Stimulated activated CD4-positive, alpha-beta T cell treated with anti-CD3 and anti-CD28 coated beads, Interleukin-4, amount 100 ng/mL, for 1 hour (primary cell): ENCODE measurements around the gene DNAJB13.
A peak's percentile ranks its signal among the peaks of the same experiment; 100 is the strongest.
"Not testable (repeated sequence)": the region's sequence is repeated elsewhere in the genome, so short reads cannot be mapped to it uniquely, and the experiment has no call there.

ENCODE experiments used
- DNase-seq: peaks from one replicate; pipeline ENCODE4 v3.0.0-alpha.2; 2020

DNAJB13 gene

DNA sequence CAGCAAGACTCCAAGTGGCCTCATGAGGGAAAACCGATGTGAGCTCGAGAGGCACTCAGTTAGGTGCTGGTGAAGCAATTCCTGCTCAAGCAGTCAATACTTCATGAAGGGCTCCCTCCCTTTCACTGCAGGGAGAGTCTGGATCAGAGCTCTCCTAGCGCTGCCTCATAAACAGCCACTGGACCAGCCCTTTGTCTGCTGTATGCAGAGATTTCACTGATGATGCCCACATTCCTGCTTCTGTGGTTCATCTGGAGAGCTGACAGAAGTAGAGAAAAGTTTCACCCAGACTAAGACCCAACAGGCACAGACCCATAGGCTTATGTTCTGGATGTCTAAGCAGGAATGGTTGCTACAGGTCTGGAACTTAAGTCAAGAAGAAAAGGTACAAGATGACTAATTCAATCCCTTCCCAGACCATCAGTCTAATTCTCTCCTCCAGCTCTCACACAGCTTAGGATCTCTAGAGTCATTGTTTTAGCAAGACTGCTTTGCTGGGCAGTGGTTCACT is 27.8 kb downstream of the DNAJB13 start:
- no peak for DNase-seq

DNA sequence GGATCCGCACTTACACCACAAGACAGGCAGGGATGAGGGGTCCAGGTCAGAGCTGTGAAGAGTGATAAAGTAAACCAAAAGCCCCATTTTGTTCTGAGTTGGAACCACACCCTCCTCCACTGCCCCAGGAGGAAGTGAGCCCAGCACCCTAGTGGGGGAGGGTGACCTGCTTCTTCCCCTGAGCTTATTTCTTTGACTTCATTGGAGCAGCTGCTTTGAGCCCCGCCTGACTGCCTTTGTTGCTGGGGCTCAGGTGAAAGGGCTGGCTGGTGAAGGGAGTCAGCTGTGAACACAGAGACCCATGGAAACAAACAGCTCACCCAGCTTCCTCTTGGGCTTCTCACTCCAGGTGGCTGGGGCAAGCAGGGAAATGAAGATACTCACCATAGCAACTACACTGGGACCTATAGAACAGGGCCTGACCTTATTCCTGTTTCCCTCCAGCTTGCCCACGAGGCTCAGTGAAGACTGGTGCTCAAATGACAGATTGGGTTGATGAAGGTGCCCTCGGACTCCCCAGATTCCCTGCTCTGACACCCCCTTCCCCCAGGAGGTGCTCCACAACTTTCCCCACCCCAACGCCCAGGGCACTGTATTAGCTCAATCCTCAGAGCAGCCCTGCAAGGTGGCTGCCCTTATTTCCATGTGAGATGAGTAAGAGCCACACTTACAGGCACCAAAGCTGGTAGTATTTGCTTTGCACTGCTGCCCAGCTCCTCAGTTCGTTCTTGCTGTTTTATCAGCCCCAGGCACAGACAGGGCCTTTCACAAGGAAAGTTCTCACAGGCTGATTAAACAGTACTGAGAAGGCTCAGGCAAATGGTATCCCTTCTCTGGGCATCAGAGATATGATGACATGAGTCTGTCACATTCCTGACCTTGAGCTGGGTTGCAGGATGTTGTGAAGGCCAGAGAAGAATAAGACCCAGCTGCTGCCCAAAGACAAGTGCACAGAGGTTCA is 29.5 kb downstream of the DNAJB13 start:
- peak; percentile 53 for DNase-seq

GRCh38 chr11:73981051-73981805 is 30.4 kb downstream of the DNAJB13 start:
- no peak for DNase-seq

DNA sequence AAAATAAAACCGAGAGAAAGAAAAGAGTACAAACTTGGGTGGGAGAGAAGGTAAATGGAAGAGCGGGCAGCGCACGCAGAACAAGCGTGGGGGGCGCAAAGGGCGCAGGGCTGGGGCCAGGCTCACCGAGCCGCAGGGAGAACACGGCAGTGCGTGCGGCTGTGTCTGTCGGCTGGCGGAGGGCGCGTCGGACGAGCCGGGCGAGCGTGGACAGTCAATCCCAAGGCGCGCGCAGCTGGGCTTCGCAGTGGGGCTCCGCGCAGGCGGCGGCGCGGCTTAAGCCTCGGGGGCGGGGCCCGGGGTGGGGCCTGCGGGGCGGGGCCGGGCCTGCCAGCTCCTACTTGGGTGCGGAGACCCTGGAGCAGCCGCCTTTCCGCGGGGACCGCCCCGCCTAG is 31.8 kb downstream of the DNAJB13 start, which contains the start of gene UCP2:
UCP2 (minus strand) TSS at position 249 of the 395 bp plus-strand sequence. CDS start 4,465 bp downstream, outside the sequence.
- peak; percentile 82 for DNase-seq

- DNase-seq = peak; percentile 90
Observed at GRCh38 chr11:73982990-73983740, 32.3 kb downstream of the DNAJB13 start.

DNA sequence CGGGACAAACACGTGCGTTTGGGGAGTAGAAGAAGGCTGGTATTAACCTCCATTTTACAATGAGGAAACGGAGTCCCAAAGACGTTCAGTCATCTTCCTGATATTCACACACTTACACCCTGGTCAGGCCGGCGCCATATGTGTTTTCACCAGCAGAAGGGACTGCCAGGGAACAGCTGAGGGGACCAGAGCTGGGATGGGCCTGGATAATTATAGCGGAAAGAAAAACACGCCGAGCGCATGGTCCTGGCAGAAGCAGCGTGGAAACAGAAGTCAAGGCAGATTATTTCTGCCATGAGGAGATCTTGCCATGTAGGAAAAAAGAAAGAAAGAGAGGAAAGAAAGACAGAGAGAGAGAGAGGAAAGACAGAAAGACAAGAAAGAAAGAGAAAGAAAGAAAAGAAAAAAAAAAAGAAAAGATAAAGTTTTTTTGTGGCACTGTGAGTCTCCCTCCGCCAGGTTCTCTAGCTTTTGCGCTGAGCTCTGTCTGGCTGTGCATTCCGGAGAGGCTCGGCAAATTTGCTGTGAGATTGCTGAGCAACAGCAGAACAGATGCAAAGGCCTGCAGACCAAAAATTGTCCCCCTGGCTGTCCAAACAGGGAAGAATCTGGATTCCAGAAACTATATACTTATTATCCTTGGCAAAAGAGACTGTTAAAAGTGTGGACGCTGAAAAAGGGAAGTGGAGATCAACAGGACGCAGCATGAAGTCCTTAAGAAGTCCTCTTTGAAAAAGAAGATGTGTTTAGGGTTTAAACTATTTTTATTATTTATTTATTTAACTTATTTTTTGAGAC is 33.1 kb downstream of the DNAJB13 start:
- no peak for DNase-seq

DNA sequence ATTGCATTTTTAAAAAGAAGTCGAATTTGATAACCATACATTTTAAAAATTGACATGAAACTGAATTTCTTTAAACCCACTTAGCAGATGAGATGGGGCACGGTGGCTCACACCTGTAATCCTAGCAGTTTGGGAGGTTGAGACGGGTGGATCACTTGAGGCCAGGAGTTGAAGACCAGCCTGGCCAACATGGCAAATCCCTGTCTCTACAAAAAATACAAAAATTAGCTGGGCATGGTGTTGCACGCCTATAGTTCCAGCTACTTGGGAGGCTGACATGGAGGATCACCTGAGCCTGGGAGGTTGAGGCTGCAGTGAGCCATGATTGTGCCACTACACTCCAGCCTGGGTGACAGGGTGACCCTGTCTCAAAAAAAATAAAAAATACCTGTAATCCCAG is 34.8 kb downstream of the DNAJB13 start:
- DNase-seq = not testable (repeated sequence)

GRCh38 chr11:73988227-73988626 is 37.4 kb downstream of the DNAJB13 start:
- no peak for DNase-seq

DNA sequence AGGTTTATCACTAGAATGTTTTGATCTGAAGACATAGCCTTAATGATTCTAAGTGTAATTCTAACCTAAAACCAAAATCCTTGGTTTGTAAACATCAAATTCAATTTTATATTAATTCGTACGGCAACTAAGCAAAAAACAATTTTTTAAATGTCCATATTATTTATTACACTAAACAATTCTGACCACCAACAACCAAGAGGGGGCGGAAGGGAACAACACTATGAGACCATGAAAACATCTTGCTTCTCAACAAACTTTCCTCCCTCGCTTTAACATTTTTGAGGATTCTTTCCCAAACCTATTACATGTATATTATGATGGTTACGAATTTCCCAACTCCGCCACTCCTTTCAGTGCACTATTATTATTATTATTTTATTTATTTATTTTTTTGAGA is 38.3 kb downstream of the DNAJB13 start:
- no peak for DNase-seq

DNA sequence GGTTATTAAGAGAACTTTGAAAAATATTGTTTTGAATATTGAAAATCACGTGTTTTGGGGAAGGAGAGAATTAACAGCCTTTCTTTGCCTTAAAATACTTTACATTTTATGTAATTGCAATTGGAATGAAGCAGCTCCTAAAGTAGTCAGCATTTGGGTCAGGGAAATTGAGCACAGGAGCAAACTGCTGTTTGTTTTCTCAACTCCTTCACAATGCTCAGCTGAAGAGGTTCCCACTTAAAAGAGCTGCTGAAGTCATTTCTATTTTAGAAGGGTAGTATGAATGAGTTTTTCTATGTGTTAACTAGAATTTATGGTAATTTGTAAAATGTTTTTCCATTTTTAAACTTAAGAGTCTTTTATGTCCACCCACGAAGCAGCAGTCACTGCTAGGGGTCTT is 39.9 kb downstream of the DNAJB13 start:
- no peak for DNase-seq

- DNase-seq = no peak
Observed at GRCh38 chr11:73991471-73992006, 40.7 kb downstream of the DNAJB13 start.

GRCh38 chr11:73995247-73995646 is 44.4 kb downstream of the DNAJB13 start:
- DNase-seq = no peak

DNA sequence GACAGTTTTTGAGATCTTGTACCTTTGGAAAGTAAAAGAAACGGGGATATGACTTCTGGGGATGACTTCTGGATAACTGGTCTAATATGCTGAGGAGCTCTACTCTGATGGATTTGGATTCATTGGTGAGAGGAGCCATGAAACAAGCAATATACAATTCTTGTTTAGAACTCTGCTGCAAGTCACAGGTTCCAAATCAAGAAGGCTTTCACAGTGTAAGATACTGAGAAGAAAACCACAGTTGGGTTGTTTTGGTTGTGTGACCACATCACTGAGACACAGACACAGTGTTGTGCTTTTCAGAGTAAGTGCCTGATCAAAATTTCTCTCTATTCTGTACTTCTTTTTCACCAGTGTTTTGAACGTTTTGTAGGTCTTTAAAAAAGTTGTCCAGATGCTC is 44.9 kb downstream of the DNAJB13 start:
- no peak for DNase-seq

DNA sequence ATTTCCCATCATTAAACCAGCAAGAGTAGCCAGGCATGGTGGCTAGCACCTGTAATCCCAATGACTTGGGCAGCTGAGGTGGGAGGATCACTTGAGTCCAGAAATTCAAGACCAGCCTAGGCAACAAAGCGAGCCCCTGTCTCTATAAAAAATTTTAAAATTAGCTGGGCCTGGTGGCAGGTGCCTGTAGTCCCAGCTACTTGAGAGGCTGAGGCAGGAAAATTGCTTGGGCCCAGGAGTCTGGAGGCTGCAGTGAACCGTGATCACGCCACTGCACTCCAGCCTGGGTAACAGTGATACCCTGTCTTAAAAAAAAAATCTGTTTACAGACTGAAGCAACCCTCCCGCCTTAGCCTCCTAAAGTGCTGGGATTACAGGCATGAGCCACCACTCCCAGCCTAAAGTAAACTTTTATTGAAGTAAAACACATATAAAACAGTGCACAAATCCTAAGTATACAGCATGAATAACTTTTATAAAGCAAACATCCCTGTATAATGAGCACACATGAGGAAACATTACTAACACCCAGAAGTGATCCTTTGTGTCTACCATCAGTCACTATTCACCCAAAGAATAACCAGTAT is 45.4 kb downstream of the DNAJB13 start:
- no peak for DNase-seq

DNA sequence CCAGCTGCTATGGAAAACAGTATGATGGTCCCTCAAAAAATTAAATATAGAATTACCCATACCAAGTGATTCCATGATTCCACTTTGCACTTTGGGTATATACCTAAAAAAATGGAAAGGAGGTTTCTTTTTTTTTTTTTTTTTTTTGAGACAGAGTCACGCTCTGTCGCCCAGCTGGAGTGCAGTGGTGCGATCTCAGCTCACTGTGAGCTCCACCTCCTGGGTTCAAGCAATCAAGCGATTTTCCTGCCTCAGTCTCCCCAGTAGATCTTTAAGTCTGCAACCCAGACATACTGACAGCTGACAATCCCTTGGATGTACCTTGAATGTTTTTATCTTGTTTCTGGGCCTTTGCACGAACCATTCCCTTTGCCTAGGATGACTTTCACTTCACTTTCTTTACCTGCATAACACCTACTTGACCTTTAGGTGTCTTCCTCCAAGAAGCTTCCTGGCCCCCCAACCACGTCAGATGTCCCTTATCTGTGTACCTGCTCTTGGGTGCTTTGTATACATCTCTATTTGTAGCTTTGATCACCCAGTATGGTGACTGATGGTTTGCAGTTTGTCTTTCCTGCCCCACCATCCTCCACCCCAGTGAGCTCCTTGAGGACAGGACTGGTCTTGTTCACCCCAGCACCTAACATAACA is 46.4 kb downstream of the DNAJB13 start:
- DNase-seq = no peak

GRCh38 chr11:73998846-73999575 is 48.2 kb downstream of the DNAJB13 start:
- no peak for DNase-seq

- no peak for DNase-seq
Observed at GRCh38 chr11:73999581-74000306, 48.9 kb downstream of the DNAJB13 start.

DNA sequence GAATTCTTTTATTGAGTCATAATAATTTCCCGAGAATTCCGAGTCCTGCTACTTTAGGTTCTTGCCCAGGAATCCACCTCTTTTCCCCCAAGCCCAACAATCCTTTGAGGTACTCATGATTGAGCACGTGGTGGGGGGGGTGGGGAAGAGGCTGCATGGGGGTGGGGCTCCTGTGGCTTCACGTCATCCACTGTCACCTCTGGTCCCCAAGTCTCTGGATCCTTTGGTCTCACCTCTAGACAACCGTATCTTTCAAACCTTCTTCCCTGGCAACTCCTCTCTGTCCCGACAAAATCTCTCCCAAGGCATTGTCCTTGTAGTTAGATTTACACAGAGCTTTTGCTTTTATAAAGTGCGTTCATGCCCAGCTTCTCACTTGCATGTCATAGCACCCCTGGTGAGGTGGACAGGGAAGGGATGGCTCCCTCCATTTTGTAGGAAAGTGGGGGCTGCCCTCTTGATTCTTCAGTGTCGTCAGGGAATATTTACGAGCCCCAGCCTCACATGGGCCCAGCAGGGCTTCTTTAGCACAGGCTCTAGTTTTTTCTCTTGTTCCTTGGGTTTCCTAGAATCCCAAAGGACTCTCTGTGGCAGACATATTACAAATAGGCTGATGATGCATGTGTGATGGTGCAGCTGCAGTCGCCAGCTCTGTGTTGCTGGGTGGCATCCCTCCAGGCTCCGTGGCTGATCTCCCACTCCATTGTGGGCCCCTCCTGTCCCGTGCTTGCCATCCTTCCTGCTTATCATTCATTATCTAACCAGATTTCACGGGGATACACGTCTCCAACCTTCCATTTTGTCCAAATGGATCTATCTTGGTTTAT is 49.7 kb downstream of the DNAJB13 start:
- DNase-seq = no peak
